ENCODE data around the gene MSH5. TPM values are rescaled to one million over a fixed set of nuclear protein-coding genes. Genes with fewer than 3 reads are reported as not detected.

MSH5 gene
- total RNA-seq, 1 donor from 2014 or later = 2.9 TPM

DNA sequence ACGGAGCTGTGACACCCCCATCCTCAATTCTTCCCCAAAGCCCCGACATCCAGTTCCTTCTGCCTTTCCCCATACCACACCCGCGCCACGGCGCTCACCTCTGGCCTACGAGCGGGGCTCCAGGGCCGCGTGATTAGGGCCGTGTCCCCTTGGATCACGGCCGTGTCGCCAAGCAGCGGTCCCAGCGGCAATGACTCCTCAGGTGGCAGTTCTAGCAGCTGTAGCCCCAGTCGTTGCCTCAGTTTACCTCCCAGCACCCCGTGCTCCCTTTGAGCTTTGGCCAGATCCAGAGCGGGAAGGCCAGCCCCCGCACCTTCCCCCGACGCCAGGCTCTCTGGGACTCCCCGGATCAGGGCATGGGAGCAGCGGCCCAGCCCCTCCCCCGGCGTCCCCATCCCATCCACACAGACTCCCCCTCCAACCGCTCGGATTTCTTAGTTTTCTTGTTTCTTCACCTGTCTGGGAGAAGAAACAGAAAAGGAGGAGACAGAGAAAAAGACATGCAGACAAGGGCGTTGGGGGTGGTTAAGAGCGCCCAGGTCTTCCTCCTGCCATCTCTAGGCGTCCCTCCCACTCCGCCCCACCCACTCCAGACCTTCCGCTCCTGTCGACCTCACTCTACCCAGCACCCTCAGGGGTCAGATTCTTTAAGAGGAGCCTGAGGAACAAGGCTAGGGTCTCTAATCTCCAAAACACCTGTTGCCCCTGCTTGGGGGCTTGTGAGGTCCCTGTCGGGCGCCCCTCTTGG is 10.9 kb upstream of the MSH5 start, which contains the start of gene DDAH2:
DDAH2 (minus strand) TSS at position 533 of the 748 bp plus-strand sequence; CDS start at position 395, 138 bp downstream.
- no peak for FAIRE-seq

DNA sequence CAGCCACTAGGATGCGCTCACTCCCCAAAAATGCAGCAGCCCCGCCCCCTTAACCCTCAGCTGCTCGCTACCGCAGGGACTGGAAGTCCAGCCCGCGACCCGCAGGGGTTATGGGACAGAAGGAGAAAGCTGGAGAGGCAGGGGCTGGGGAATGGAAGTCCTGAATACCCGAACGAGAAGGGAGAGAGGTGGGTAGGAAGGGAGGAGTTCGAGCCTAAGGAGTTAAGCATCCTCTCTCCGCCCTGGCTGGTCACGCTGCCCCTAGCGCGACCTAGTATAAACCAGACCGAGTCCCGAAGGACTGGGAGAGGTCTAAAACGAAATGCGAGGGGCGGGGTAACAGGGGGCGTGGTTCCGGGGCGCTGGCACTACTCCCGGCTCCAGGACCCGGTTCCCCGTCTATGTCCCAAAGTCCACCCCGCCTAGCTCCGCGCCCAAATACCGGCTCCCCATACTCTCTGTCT is 10.3 kb upstream of the MSH5 start:
- no peak for FAIRE-seq
- peak; percentile 74 to 86 for DNase-seq (ENCODE audit: low spot score in 2 of 2)

More for the DNA sequence above, 10.9 kb upstream of the MSH5 start, which contains the start of gene DDAH2:
- DNase-seq (ENCODE audit: low spot score in 2 of 2) = no peak

GRCh38 chr6:31729979-31730630 is 9.7 kb upstream of the MSH5 start:
- FAIRE-seq = no peak
- peak; percentile 71 to 87 for DNase-seq (ENCODE audit: low spot score in 2 of 2)

GRCh38 chr6:31730631-31731086 is 9.1 kb upstream of the MSH5 start:
- DNase-seq (ENCODE audit: low spot score in 2 of 2) (no peak), FAIRE-seq (no peak)

GRCh38 chr6:31732029-31732428 is 7.8 kb upstream of the MSH5 start:
- FAIRE-seq = no peak
- DNase-seq (ENCODE audit: low spot score in 2 of 2) = no peak

DNA sequence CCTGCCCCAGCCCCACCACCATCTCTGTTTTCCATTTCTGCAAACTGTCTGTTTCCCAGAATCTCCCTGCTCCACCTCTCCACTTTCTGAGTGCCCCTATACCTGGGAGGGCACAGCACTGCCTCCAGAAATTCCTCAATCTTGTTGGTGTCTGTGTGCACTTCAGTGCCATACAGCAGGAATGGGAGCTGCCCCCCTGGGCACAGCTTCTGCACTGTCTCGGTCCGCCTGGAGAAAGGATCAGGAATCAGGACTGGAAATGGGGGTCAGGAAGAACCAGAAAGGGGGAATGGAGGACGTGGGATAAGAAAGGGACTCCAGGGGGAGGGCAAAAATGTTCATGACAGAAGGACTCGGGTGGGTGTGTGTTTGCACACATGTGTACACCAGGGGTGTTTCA is 6.1 kb upstream of the MSH5 start:
- no peak for FAIRE-seq

DNA sequence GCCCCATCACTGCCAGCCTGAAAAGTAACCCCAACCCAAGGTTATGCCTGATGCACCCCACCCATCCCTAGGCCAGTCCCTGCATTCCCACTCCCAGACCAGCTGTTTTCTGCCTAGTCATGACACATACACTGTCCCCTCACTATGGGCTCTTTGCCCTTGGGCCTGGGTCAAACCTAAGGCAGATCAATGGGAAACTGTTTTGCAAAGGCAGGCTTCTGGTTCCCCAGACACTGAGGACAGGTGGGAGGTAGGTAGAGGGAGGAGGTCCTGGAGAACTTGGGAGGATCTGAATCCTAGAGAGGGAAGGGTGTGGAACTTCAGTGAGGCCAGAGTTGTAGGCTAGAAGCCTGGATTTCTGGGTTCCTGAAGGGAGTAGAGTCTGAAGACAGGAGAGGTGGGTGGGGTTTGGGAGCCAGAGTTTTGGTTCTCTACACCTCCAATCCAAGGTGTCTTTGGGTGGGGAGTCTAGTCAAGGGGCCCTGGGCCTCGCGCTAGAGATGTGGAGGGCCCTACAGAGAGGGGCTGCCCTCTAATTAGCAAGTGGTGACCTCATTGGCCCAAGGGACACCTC is 5.5 kb upstream of the MSH5 start:
- no peak for FAIRE-seq
- DNase-seq (ENCODE audit: low spot score in 2 of 2) = peak in 1 of 2 donors; percentile 61

More for the DNA sequence above, 6.1 kb upstream of the MSH5 start:
- DNase-seq (ENCODE audit: low spot score in 2 of 2) = no peak

- no peak for FAIRE-seq
- DNase-seq (ENCODE audit: low spot score in 2 of 2) = no peak
Observed at GRCh38 chr6:31734821-31735406, 4.9 kb upstream of the MSH5 start.

DNA sequence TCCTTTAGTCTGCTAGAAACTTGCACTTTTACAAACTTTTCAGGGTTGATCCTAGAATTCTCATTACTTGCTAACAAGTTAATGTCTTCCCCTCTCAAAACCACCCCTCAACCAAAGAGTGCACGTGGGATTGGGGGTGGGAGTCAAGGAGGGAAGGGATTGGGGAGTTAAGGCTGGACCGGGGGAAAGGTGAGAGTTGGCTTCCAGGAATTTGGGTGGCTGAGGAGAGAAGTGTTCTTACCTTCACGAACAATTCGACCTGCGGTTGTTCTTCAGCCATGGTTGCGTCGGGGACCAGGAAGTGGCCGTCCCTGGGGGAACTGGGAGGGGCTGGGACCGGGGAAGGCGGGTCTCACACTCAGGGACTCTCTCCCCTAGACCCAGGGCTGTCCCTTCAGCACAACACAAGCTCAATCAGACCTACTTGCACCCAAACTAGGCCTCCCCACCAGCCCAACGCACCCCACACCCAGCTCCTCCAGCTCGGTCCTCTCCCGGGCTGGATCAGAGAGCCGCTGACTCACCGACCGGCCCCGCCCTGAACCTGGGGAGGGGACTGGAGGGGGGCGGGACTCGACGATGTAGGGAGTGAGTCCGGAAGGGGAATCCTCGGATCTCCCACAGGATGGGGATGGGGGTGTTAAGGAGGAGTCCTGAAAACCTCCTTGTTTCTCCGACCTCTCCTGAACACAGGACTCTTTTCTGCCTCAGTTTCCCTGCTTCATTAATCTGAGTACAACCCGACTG is 3.6 kb upstream of the MSH5 start, which contains the start of gene CLIC1:
CLIC1 (minus strand) TSS at position 510 of the 747 bp plus-strand sequence; CDS start at position 280, 230 bp downstream.
- FAIRE-seq = no peak
- DNase-seq (ENCODE audit: low spot score in 2 of 2) = peak in 1 of 2 donors; percentile 65

GRCh38 chr6:31736768-31737314 is 3.0 kb upstream of the MSH5 start:
- FAIRE-seq = no peak
- DNase-seq (ENCODE audit: low spot score in 2 of 2) = no peak

- DNase-seq (ENCODE audit: low spot score in 2 of 2) = no peak
- no peak for FAIRE-seq
Observed at GRCh38 chr6:31737315-31737990, 2.4 kb upstream of the MSH5 start.

DNA sequence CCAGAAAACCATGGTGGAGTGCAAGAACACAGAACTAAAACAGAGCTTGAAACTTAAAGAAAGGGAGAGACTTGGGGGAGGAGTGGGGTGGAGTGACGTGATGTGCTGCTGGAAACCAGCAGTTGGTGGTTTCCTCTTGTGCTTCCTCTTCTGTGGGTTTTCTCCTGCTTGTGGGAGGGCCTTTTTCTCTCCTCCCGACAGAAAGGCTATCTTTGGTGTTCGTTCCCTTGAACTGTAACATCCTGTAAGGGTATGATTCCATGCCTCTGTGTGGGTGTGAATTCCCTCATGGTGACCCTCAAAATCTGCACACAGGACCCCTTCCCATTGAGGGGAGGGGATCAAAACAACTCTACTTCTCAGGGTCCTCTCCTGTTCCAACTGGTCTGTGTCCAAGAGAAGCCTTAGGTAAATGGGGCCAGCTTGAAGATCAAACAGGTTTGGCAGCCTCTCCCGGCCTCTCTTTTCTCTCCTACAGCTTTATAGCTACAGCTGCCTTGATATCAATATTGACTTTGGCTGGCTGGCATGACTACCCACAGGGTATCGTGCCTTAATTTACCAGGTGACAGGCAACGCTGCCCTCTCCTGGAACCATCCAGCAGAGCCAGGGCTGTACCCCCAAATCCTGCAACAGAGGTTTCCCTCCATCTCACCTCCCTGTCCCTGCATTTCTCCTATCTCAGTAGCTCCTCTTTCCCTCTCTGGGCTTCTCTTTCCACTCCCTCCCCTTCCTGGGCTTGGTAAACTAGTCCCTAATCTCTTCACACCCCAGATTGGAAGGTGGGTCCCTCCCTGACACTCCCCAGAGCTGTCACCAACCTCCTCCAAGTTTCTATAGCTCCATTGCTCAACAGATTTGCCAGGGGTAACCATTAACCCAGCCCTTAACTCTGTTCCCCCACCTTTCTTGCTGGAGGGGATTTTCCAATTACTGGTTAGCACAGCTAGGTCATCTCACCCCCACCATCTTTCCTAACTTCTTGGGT is 1.5 kb upstream of the MSH5 start:
- DNase-seq (ENCODE audit: low spot score in 2 of 2) (no peak), FAIRE-seq (no peak)

GRCh38 chr6:31740397-31741223 is 805 bp downstream of the MSH5 start:
- no peak for FAIRE-seq
- DNase-seq (ENCODE audit: low spot score in 2 of 2) = no peak

GRCh38 chr6:31741815-31742214 is 2.0 kb downstream of the MSH5 start:
- DNase-seq (ENCODE audit: low spot score in 2 of 2) (no peak), FAIRE-seq (no peak)

- DNase-seq (ENCODE audit: low spot score in 2 of 2) (no peak), FAIRE-seq (no peak)
Observed at GRCh38 chr6:31742894-31743293, 3.1 kb downstream of the MSH5 start.

DNA sequence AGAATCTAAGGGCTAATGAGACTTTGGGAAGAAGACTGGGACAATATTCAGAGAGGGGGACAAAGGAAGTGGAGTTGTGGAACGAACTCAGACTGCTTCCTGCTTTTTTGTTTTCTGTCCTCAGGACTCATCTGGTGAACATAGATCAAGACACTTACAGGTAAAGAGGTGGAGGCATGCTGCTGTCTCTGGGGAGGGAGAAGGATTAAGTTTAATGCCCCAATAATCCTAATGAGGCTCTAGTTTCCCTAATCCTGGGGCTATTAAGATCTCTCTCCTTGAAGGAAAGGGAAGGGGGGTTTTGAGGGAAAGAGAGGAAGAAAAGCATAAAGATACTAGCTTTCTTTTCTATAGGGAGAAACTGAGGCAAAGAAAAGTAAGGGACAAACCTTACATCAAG is 4.6 kb downstream of the MSH5 start:
- DNase-seq (ENCODE audit: low spot score in 2 of 2) (no peak), FAIRE-seq (no peak)
